ENCODE measurements around the gene LGALS9. TPM values are rescaled to one million over a fixed set of nuclear protein-coding genes. Genes with fewer than 3 reads are reported as not detected.

Gene LGALS9
- total and polyA plus RNA-seq, 12 donors, result 3.5 to 87.7 (median 44.4) TPM

- peaks cover 0 to 15% of the 10 kb centered on the region in 2 donors for H3K36me3 ChIP-seq (replicated peaks in 1 of 2)
- no peaks in the 10 kb centered on the region for H3K27me3 ChIP-seq
- WGBS, 4 donors, result 67 to 87% (median 68%) methylated on average over 5 of the region's 5 CpGs; no CpG with 5 or more reads in 1 of the 4 donors
- no peaks in the 10 kb centered on the region for H3K9me3 ChIP-seq (replicated peaks in 1 of 3)
- H3K27ac ChIP-seq, result peak overlapping the region in 1 of 5 donors; percentile 54
- no peak for DNase-seq
- H3K4me3 ChIP-seq, result no peak overlapping the region
- TF ChIP-seq CTCF (IDR thresholded peaks at IDR 0.05), result no peak
- TF ChIP-seq POLR2A (IDR thresholded peaks at IDR 0.05), result no peak
- H3K4me1 ChIP-seq (replicated peaks in 1 of 2), result peaks cover 0 to 17% of the 10 kb centered on the region in 2 donors
- intact Hi-C loops (cut with DNase I), result loop anchor here in 1 of 2 donors (10.0 kb wide), 1 partner anchor 201 kb away; no protein-coding TSS in a partner anchor
Measured at GRCh38 chr17:27585792-27586191, 45.2 kb upstream of the LGALS9 start.

- peak overlapping the region in 1 of 5 donors; percentile 54 for H3K27ac ChIP-seq
- H3K36me3 ChIP-seq (replicated peaks in 1 of 2), result peaks cover 0 to 15% of the 10 kb centered on the region in 2 donors
- no peaks in the 10 kb centered on the region for H3K9me3 ChIP-seq (replicated peaks in 1 of 3)
- 46 to 82% (median 66%) methylated on average over 7 to 8 of the region's 8 CpGs for WGBS, 4 donors
- DNase-seq, result no peak
- intact Hi-C loops (cut with DNase I), result loop anchor here in 1 of 2 donors (10.0 kb wide), 1 partner anchor 201 kb away; no protein-coding TSS in a partner anchor
- no peak overlapping the region for H3K4me3 ChIP-seq
- H3K4me1 ChIP-seq (replicated peaks in 1 of 2), result peaks cover 0 to 15% of the 10 kb centered on the region in 2 donors
- H3K27me3 ChIP-seq, result no peaks in the 10 kb centered on the region
- no peak for TF ChIP-seq POLR2A (IDR thresholded peaks at IDR 0.05)
- no peak for TF ChIP-seq CTCF (IDR thresholded peaks at IDR 0.05)
Measured at GRCh38 chr17:27586203-27586721, 44.7 kb upstream of the LGALS9 start.

GRCh38 chr17:27588354-27588753 is 42.6 kb upstream of the LGALS9 start:
- intact Hi-C loops (cut with DNase I), result loop anchor here in 1 of 2 donors (10.0 kb wide), 1 partner anchor 204 kb away; no protein-coding TSS in a partner anchor
- TF ChIP-seq POLR2A (IDR thresholded peaks at IDR 0.05) (no peak), CTCF (IDR thresholded peaks at IDR 0.05) (no peak)
- Histone ChIP-seq H3K9me3 (replicated peaks in 1 of 3) (no peaks in the 10 kb centered on the region), H3K27me3 (no peaks in the 10 kb centered on the region), H3K4me1 (replicated peaks in 1 of 2) (peaks cover 0 to 15% of the 10 kb centered on the region in 2 donors), H3K4me3 (no peak overlapping the region), H3K27ac (no peak overlapping the region), H3K36me3 (replicated peaks in 1 of 2) (peaks cover 0 to 24% of the 10 kb centered on the region in 2 donors)
- DNase-seq, result no peak
- WGBS, 4 donors, result 87 to 95% (median 92%) methylated on average over 12 to 15 of the region's 15 CpGs

- H3K4me1 ChIP-seq (replicated peaks in 1 of 2), result peaks cover 0 to 9% of the 10 kb centered on the region in 2 donors
- no peak for TF ChIP-seq POLR2A (IDR thresholded peaks at IDR 0.05)
- TF ChIP-seq CTCF (IDR thresholded peaks at IDR 0.05), result no peak
- H3K36me3 ChIP-seq (replicated peaks in 1 of 2), result peaks cover 0 to 20% of the 10 kb centered on the region in 2 donors
- H3K4me3 ChIP-seq, result no peak overlapping the region
- H3K27me3 ChIP-seq, result no peaks in the 10 kb centered on the region
- WGBS, 4 donors, result 97 to 100% (median 98%) methylated on average over 3 of the region's 3 CpGs
- no peak overlapping the region for H3K27ac ChIP-seq
- DNase-seq, result no peak
- no peaks in the 10 kb centered on the region for H3K9me3 ChIP-seq (replicated peaks in 1 of 3)
- intact Hi-C loops (cut with DNase I), result loop anchor here (10.0 kb wide), 2 partner anchors 136 to 206 kb away; partner anchors contain the start of gene KSR1 (in 1 of the 2)
Measured at GRCh38 chr17:27590864-27591263, 40.1 kb upstream of the LGALS9 start.

Data from adrenal gland (tissue), 12 donors.